ENCODE data around the gene SUGP1. TPM values are rescaled to one million over a fixed set of nuclear protein-coding genes. Genes with fewer than 3 reads are reported as not detected.

SUGP1 gene
- total RNA-seq, 1 donor from 2014 or later = 73.2 TPM

GRCh38 chr19:19347401-19348110 is 27.2 kb upstream of the SUGP1 start:
- TF ChIP-seq CTCF (IDR thresholded peaks at IDR 0.05; ENCODE audit: unreplicated experiment) = no peak
- Mint-ChIP-seq H3K9me3 (ENCODE audit: unreplicated experiment) (no peaks in the 10 kb centered on the region), H3K36me3 (ENCODE audit: low read depth, unreplicated experiment) (peaks cover 35% of the 10 kb centered on the region), H3K27me3 (ENCODE audit: unreplicated experiment) (peaks cover 5% of the 10 kb centered on the region), H3K4me3 (ENCODE audit: unreplicated experiment) (peak overlapping the region; percentile 70), H3K27ac (ENCODE audit: unreplicated experiment) (no peak overlapping the region), H3K4me1 (ENCODE audit: unreplicated experiment) (no peaks in the 10 kb centered on the region)
- DNase-seq (ENCODE audit: low spot score) = no peak

GRCh38 chr19:19345970-19346369 is 25.7 kb upstream of the SUGP1 start:
- TF ChIP-seq CTCF (IDR thresholded peaks at IDR 0.05; ENCODE audit: unreplicated experiment) = no peak
- H3K4me3 Mint-ChIP-seq (ENCODE audit: unreplicated experiment) = peak overlapping the region; percentile 56
- H3K9me3 Mint-ChIP-seq (ENCODE audit: unreplicated experiment) = no peaks in the 10 kb centered on the region
- H3K36me3 Mint-ChIP-seq (ENCODE audit: low read depth, unreplicated experiment) = peaks cover 30% of the 10 kb centered on the region
- H3K27me3 Mint-ChIP-seq (ENCODE audit: unreplicated experiment) = peaks cover 5% of the 10 kb centered on the region
- no peak overlapping the region for H3K27ac Mint-ChIP-seq (ENCODE audit: unreplicated experiment)
- no peaks in the 10 kb centered on the region for H3K4me1 Mint-ChIP-seq (ENCODE audit: unreplicated experiment)
- no peak for DNase-seq (ENCODE audit: low spot score)

GRCh38 chr19:19345232-19345631 is 24.9 kb upstream of the SUGP1 start:
- Mint-ChIP-seq H3K27ac (ENCODE audit: unreplicated experiment) (no peak overlapping the region), H3K27me3 (ENCODE audit: unreplicated experiment) (peaks cover 5% of the 10 kb centered on the region), H3K36me3 (ENCODE audit: low read depth, unreplicated experiment) (peaks cover 30% of the 10 kb centered on the region), H3K4me1 (ENCODE audit: unreplicated experiment) (no peaks in the 10 kb centered on the region), H3K9me3 (ENCODE audit: unreplicated experiment) (no peaks in the 10 kb centered on the region), H3K4me3 (ENCODE audit: unreplicated experiment) (no peak overlapping the region)
- no peak for DNase-seq (ENCODE audit: low spot score)
- no peak for TF ChIP-seq CTCF (IDR thresholded peaks at IDR 0.05; ENCODE audit: unreplicated experiment)

- H3K27me3 Mint-ChIP-seq (ENCODE audit: unreplicated experiment) = peaks cover 5% of the 10 kb centered on the region
- no peaks in the 10 kb centered on the region for H3K9me3 Mint-ChIP-seq (ENCODE audit: unreplicated experiment)
- H3K4me1 Mint-ChIP-seq (ENCODE audit: unreplicated experiment) = no peaks in the 10 kb centered on the region
- peaks cover 30% of the 10 kb centered on the region for H3K36me3 Mint-ChIP-seq (ENCODE audit: low read depth, unreplicated experiment)
- no peak for DNase-seq (ENCODE audit: low spot score)
- no peak overlapping the region for H3K4me3 Mint-ChIP-seq (ENCODE audit: unreplicated experiment)
- no peak for TF ChIP-seq CTCF (IDR thresholded peaks at IDR 0.05; ENCODE audit: unreplicated experiment)
- H3K27ac Mint-ChIP-seq (ENCODE audit: unreplicated experiment) = no peak overlapping the region
Measured at GRCh38 chr19:19343762-19344161, 23.5 kb upstream of the SUGP1 start.

- Mint-ChIP-seq H3K27ac (ENCODE audit: unreplicated experiment) (no peak overlapping the region), H3K9me3 (ENCODE audit: unreplicated experiment) (no peaks in the 10 kb centered on the region), H3K4me1 (ENCODE audit: unreplicated experiment) (no peaks in the 10 kb centered on the region), H3K27me3 (ENCODE audit: unreplicated experiment) (peaks cover 5% of the 10 kb centered on the region), H3K36me3 (ENCODE audit: low read depth, unreplicated experiment) (peaks cover 32% of the 10 kb centered on the region), H3K4me3 (ENCODE audit: unreplicated experiment) (no peak overlapping the region)
- no peak for TF ChIP-seq CTCF (IDR thresholded peaks at IDR 0.05; ENCODE audit: unreplicated experiment)
- no peak for DNase-seq (ENCODE audit: low spot score)
Measured at GRCh38 chr19:19343016-19343362, 22.7 kb upstream of the SUGP1 start.

Data from endothelial cell (in vitro differentiated cells).